Karpas-422 (cell line): ENCODE data around the gene DAB2IP. TPM values are rescaled to one million over a fixed set of nuclear protein-coding genes. Genes with fewer than 3 reads are reported as not detected.

Source experiments
- DNase-seq: peaks from one replicate; pipeline ENCODE4 v3.0.0-alpha.2; 2015
- H2AFZ ChIP-seq: fragments of 200-600 bp; sonication (generic); 2 replicates; pipeline ENCODE4 v1.6.1; 2014; ENCODE audit warnings: antibody characterized with exemption, low read length, mixed read lengths
- H3K27ac ChIP-seq: fragments of 200-600 bp; sonication (generic); 2 replicates; pipeline ENCODE4 v1.5.1; 2014; ENCODE audit warnings: mild to moderate bottlenecking, low read length, moderate library complexity
- H3K27me3 ChIP-seq: fragments of 200-600 bp; sonication (generic); 2 replicates; pipeline ENCODE4 v1.6.1; 2014; ENCODE audit warnings: low read length, mixed read lengths
- H3K36me3 ChIP-seq: fragments of 200-600 bp; sonication (generic); 2 replicates; pipeline ENCODE4 v1.6.1; 2014; ENCODE audit warnings: low read length, mixed read lengths; ENCODE audit not compliant: insufficient read depth
- H3K4me1 ChIP-seq: fragments of 200-600 bp; sonication (generic); 2 replicates; pipeline ENCODE4 v1.6.1; 2014; ENCODE audit warnings: mild to moderate bottlenecking, low read length, mixed read lengths
- H3K4me2 ChIP-seq: fragments of 200-600 bp; sonication (generic); 2 replicates; pipeline ENCODE4 v1.6.1; 2014; ENCODE audit warnings: low read length, low read depth, mild to moderate bottlenecking; ENCODE audit not compliant: poor library complexity, severe bottlenecking
- H3K4me3 ChIP-seq: fragments of 200-600 bp; sonication (generic); 2 replicates; pipeline ENCODE4 v1.5.1; 2014; ENCODE audit warnings: mild to moderate bottlenecking, antibody characterized with exemption, low read length, mixed read lengths
- H3K79me2 ChIP-seq: fragments of 200-600 bp; sonication (generic); 2 replicates; pipeline ENCODE4 v1.6.1; 2014; ENCODE audit warnings: mild to moderate bottlenecking, low read length, mixed read lengths
- H3K9ac ChIP-seq: fragments of 200-600 bp; sonication (generic); 2 replicates; pipeline ENCODE4 v1.6.0; 2014; ENCODE audit warnings: low read length
- H3K9me2 ChIP-seq: fragments of 200-600 bp; sonication (generic), shearing (Covaris generic); replicated peaks from 2 replicates; pipeline ENCODE4 v1.6.0; 2014; ENCODE audit warnings: mild to moderate bottlenecking, low read length, moderate library complexity; ENCODE audit not compliant: insufficient read depth
- H3K9me3 ChIP-seq: fragments of 300-700, 200-600 bp; sonication (generic); 2 replicates; pipeline ENCODE4 v1.6.1; 2014; ENCODE audit warnings: low read length, mixed read lengths
- H4K20me1 ChIP-seq: fragments of 200-600 bp; sonication (generic); 2 replicates; pipeline ENCODE4 v1.6.1; 2014; ENCODE audit warnings: mild to moderate bottlenecking, antibody characterized with exemption, low read length, low read depth; ENCODE audit not compliant: insufficient read depth
- total RNA-seq: library from RNA; depleted of rRNA; stranded (reverse); fragments of >200 nt; shearing (Covaris generic); gene quantifications from 2 replicates; pipeline ENCODE4 v1.2.3, GENCODE V29; 2014; ENCODE audit warnings: low replicate concordance

DAB2IP gene
- total RNA-seq, 1 experiment from 2014 or later = 1.3 TPM

DNA sequence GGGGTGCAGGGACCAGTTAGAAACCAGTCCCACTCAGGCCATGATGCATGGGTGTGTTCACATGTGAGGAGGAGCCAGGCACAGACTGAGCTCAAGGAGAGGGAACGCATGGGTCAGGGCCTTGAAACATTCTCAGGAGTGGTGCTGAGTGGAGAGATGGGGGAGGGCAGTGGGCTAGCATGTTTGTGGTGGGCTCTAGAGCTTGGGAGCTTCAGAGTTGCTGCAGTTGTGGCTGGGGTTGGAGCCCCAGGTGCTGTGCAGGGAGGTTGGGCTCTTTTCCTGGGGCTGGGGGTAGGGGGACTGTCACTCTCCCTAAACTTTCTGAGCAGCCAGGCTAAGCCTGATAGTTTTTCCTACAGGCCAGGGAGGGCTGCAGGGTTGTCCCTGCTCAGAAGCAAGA lies 95.4 kb downstream of the DAB2IP start:
- H3K27me3 ChIP-seq = no peaks in the 10 kb centered on the region
- no peak for DNase-seq
- H3K79me2 ChIP-seq = no peaks in the 10 kb centered on the region
- no peaks in the 10 kb centered on the region for H3K36me3 ChIP-seq
- H2AFZ ChIP-seq = no peak overlapping the region
- no peak overlapping the region for H3K4me3 ChIP-seq
- H3K9ac ChIP-seq = no peak overlapping the region
- H3K9me2 ChIP-seq = no peaks in the 10 kb centered on the region
- no peaks in the 10 kb centered on the region for H3K9me3 ChIP-seq
- H3K4me1 ChIP-seq = no peaks in the 10 kb centered on the region
- no peak overlapping the region for H3K4me2 ChIP-seq
- no peaks in the 10 kb centered on the region for H4K20me1 ChIP-seq
- no peak overlapping the region for H3K27ac ChIP-seq

DNA sequence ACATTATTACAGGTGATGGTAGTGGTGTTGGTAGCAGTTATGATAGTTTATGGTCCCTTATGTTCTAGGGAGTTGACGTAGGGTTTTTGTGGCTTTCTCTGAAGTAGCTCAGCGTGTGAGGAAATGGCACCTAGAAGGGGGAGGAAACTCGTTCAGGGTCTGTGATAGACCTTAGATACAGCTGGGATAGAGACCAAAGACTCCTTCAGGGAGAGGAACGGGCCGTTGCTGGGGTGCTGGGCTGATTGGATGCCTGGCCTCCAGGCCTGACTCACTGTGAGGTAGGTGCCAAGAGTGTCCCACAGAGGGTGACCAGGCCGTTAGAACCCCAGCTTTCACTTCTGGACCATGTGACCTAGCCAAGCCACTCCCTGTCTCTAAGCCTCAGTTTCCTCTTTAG lies 96.6 kb downstream of the DAB2IP start:
- Histone ChIP-seq H3K27ac (no peak overlapping the region), H3K4me2 (no peak overlapping the region), H3K4me1 (no peaks in the 10 kb centered on the region), H3K9me2 (no peaks in the 10 kb centered on the region), H3K9me3 (no peaks in the 10 kb centered on the region), H3K27me3 (no peaks in the 10 kb centered on the region), H3K4me3 (no peak overlapping the region), H3K36me3 (no peaks in the 10 kb centered on the region), H3K79me2 (no peaks in the 10 kb centered on the region), H2AFZ (no peak overlapping the region), H4K20me1 (no peaks in the 10 kb centered on the region), H3K9ac (no peak overlapping the region)
- no peak for DNase-seq

DNA sequence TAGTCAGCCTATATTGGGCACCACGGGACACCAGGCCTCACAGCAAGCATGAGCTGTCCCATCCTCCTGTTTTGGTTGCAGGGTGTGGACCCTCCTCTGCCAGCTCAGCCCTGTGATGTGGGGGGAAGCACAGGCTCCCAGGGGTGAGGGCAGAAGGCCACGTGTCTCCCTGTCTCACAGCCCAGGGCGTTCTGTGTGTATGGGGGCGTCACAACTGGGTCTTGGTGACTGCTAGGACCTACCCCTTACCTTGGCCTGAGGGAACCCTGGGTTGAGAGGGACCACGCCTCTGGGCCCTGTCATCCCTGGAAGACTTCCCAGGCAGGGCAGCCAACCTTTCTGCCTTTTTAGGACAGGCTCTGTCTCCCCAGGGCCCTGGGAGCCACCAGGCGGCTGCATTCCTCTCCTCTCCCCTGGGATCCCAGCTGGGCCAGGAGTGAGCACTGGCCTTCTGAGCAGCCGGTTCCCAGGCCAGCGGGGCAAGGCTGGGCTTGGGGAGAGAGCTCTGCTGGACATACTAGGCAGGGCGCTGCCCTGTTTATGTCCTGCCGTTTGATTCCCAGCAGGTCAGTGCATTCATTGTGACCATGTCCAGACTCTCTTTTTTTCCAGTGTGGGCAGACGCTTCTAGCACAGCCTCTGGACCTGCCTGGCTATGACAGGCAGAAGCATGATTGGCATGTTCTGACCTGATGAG lies 97.4 kb downstream of the DAB2IP start:
- no peak overlapping the region for H3K9ac ChIP-seq
- no peaks in the 10 kb centered on the region for H3K4me1 ChIP-seq
- no peaks in the 10 kb centered on the region for H3K79me2 ChIP-seq
- no peaks in the 10 kb centered on the region for H3K36me3 ChIP-seq
- H3K9me2 ChIP-seq = no peaks in the 10 kb centered on the region
- no peak overlapping the region for H3K4me3 ChIP-seq
- H3K27me3 ChIP-seq = no peaks in the 10 kb centered on the region
- DNase-seq = no peak
- no peak overlapping the region for H3K4me2 ChIP-seq
- H2AFZ ChIP-seq = no peak overlapping the region
- H3K9me3 ChIP-seq = no peaks in the 10 kb centered on the region
- no peaks in the 10 kb centered on the region for H4K20me1 ChIP-seq
- H3K27ac ChIP-seq = no peak overlapping the region

DNA sequence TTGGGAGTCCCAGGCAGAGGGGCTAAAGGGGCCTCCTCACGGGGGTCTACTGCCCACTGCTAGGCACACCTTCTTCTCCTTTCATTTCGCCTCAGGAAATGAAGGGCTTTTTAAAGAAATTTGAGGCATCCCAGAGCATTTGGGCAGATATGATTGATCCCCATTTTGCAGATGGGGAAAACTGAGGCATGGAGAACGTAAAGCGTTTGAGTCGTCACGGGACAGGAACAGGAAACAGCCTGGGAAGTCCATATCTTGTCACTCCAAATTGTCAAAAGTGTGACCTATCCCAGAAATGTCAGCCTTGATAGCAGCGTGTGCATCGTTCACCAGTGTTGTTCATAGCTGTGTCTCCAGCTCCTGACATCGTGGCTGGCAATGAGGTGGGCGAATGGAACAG lies 98.2 kb downstream of the DAB2IP start:
- Histone ChIP-seq H3K4me1 (no peaks in the 10 kb centered on the region), H4K20me1 (no peaks in the 10 kb centered on the region), H3K4me2 (no peak overlapping the region), H3K79me2 (no peaks in the 10 kb centered on the region), H3K9me3 (no peaks in the 10 kb centered on the region), H3K27ac (no peak overlapping the region), H3K27me3 (no peaks in the 10 kb centered on the region), H3K36me3 (no peaks in the 10 kb centered on the region), H3K9me2 (no peaks in the 10 kb centered on the region), H2AFZ (no peak overlapping the region), H3K9ac (no peak overlapping the region), H3K4me3 (no peak overlapping the region)
- no peak for DNase-seq

DNA sequence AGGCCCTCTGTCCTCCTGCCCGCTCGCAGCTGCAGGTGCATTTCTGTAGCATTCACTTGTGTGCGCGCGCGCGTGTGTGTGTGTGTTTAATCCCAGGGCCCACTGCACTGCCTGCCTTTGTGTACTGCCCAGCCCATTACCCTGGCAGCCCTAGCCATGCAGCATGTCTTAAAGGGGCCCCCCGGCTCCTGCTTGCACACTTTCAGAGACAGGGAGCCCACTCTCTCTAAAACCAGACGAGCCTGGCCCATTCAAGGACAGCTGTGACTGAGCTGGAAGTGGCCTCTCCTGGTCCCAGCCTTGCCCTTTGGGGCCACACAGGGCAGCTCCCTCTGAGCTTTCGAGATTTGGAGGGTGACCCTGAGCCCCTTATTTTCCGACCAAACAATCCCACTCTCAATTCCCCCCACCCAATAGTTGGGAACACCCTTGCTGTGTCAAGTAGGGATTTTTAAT lies 98.9 kb downstream of the DAB2IP start:
- Histone ChIP-seq H3K4me3 (no peak overlapping the region), H3K36me3 (no peaks in the 10 kb centered on the region), H3K4me1 (no peaks in the 10 kb centered on the region), H4K20me1 (no peaks in the 10 kb centered on the region), H3K9ac (no peak overlapping the region), H3K79me2 (no peaks in the 10 kb centered on the region), H3K27me3 (no peaks in the 10 kb centered on the region), H3K4me2 (no peak overlapping the region), H2AFZ (no peak overlapping the region), H3K27ac (no peak overlapping the region), H3K9me3 (no peaks in the 10 kb centered on the region), H3K9me2 (no peaks in the 10 kb centered on the region)
- DNase-seq = no peak

DNA sequence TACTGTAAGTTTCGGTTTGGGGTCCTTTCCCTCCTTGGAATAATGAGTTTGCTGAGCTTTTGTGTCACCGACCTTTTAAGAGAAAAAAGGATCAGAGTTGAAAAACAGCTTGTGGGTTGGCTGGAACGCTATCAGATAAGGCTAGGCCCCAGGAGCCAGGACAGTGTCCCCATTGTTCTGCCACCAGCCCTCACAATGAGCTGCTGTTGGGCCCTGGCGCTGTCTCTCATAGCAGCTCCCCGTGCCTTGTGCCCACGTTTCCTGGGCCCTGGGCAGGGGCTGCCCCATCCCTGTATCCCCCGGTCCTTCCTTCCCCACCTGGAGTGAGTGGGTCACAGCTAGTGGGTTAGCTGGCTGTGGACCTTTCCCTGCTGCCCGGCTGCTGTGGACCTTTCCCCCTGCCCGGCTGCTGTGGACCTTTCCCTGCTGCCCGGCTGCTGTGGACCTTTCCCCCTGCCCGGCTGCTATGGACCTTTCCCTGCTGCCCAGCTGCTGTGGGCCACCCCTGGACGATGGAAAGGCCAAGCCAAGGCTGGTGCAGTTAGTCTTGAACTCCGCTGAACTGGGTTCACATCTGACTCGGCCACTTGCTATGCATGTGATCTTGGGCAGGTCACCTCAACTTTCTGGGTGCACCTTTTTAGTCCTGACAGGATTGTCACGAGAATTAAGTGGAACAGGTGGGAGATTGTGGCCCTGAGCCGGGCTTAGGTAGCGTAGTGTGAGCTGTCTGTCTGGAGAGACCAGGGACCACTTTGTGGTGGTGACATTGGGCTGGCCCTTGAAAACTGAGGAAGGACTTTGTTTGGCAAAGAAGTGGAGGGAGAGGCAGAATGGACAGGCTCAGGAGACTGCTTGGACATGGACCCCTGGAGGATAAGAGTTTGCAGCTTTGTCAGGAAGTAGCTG lies 99.5 kb downstream of the DAB2IP start:
- no peaks in the 10 kb centered on the region for H3K9me2 ChIP-seq
- H3K79me2 ChIP-seq = no peaks in the 10 kb centered on the region
- no peak overlapping the region for H3K4me3 ChIP-seq
- H3K27ac ChIP-seq = no peak overlapping the region
- no peaks in the 10 kb centered on the region for H3K27me3 ChIP-seq
- H3K4me2 ChIP-seq = no peak overlapping the region
- H3K36me3 ChIP-seq = no peaks in the 10 kb centered on the region
- no peak overlapping the region for H3K9ac ChIP-seq
- no peaks in the 10 kb centered on the region for H4K20me1 ChIP-seq
- no peaks in the 10 kb centered on the region for H3K9me3 ChIP-seq
- H3K4me1 ChIP-seq = no peaks in the 10 kb centered on the region
- no peak overlapping the region for H2AFZ ChIP-seq
- DNase-seq = no peak

DNA sequence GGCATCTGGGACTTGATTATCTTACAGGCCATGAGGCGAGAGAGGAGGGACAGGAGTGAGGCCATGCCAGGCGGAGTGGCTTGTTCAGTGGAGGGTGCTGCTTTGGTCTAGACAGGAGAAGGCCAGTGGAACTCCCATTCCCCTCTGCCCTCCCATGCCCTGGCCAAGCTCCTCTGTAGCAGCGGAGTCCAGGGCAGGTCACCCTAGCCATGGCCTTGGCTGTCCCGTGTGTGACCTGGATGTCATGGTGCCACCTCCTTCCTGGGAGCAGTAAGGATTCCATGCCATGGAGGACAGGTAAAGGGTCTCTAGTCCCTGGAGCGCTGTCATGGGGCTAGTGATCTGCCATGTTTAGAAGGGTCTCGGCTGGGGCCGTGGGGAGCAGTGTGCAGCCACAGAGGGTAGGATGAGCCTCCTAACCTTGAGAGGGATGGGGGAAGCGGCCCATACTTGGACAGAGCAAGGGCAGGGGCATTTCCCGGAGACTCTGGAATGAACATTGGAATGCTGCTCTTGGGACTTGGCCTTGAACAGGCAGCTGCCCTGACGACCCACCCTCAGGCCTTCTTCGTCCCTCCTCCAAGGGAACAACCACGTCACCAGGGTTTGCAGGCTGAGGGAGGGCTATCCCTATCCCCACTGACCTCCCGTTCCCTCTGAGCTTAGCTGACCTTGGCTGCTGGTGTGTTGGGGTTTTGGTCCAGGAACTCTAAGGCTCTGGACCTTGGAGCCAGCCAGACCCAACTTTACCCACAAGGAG lies 100.4 kb downstream of the DAB2IP start:
- Histone ChIP-seq H3K36me3 (no peaks in the 10 kb centered on the region), H3K9ac (no peak overlapping the region), H3K4me2 (no peak overlapping the region)

DNA sequence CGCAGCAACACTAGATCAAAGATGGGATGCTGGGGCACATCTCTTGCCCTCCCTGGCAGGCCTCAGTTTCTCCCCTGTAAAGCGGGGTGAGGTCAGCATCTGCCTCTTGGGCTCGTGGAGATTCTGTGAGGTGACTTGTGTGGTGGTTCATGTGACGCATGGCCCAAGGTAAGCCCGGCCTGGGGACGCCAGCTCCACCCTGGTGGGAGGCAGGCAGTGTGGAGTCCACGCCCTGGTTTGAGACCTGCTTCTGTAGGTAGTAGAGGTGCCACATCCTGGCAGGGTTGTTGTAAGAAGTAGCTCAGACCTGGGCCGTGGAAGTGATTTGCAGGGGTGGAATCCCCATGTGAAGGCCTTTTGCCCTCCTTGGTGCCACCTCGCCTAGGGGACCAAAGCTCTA lies 101.5 kb downstream of the DAB2IP start:
- H3K9me3 ChIP-seq = no peaks in the 10 kb centered on the region
- no peak overlapping the region for H3K4me2 ChIP-seq
- H3K36me3 ChIP-seq = no peaks in the 10 kb centered on the region
- no peak for DNase-seq
- H3K79me2 ChIP-seq = no peaks in the 10 kb centered on the region
- H3K27ac ChIP-seq = no peak overlapping the region
- H2AFZ ChIP-seq = no peak overlapping the region
- no peaks in the 10 kb centered on the region for H3K27me3 ChIP-seq
- H3K9me2 ChIP-seq = no peaks in the 10 kb centered on the region
- H3K4me3 ChIP-seq = no peak overlapping the region
- H3K9ac ChIP-seq = no peak overlapping the region
- no peaks in the 10 kb centered on the region for H3K4me1 ChIP-seq
- no peaks in the 10 kb centered on the region for H4K20me1 ChIP-seq

More for the DNA sequence above, 100.4 kb downstream of the DAB2IP start:
- Histone ChIP-seq H4K20me1 (no peaks in the 10 kb centered on the region), H3K27ac (no peak overlapping the region), H3K79me2 (no peaks in the 10 kb centered on the region), H3K9me2 (no peaks in the 10 kb centered on the region), H3K4me1 (no peaks in the 10 kb centered on the region), H3K9me3 (no peaks in the 10 kb centered on the region), H2AFZ (no peak overlapping the region), H3K4me3 (no peak overlapping the region), H3K27me3 (no peaks in the 10 kb centered on the region)
- DNase-seq = no peak
